HG02970 (cell line): ENCODE results near the gene INPP4B.

Experiments
- ATAC-seq: cut with Tn5 transposase; IDR thresholded peaks from one replicate; pipeline ENCODE4 v1.9.1; 2021; ENCODE audit warnings: mild to moderate bottlenecking, moderate library complexity, moderate number of reproducible peaks; ENCODE audit not compliant: unreplicated experiment, low FRiP score

The INPP4B gene

GRCh38 chr4:142596595-142596994 lies 249.5 kb downstream of the INPP4B start:
- ATAC-seq: no peak

GRCh38 chr4:142596121-142596520 lies 250.0 kb downstream of the INPP4B start:
- ATAC-seq: no peak

DNA sequence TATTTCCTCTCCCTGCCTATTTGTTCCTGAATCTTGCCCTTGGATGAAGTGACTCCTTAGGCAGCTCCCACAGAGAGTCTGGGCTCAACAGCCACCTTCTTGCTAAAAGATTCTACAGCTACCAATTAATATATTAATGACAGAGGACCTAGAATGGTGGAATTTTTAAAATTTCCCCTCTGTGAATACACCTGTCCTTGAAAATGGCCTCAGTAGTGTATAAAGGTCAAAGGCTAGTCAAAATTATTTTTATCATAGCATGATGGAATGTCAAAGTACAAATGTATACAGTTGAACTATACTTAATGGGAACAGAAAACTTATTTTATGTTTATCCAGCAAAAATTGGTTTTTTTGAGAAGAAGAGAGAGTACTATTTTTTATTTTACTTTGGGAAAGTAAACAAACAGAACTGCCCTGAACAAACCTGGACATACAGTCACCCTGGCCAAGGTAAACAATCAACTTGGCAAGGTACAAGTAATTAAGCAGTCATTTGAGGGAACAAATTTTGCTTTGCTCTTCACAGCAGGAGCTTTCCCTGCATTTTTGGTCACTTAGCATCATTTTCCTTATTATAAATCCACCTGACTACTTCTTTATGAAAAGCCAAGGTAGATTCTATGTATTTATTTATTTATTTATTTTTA lies 250.8 kb downstream of the INPP4B start:
- no peak for ATAC-seq

DNA sequence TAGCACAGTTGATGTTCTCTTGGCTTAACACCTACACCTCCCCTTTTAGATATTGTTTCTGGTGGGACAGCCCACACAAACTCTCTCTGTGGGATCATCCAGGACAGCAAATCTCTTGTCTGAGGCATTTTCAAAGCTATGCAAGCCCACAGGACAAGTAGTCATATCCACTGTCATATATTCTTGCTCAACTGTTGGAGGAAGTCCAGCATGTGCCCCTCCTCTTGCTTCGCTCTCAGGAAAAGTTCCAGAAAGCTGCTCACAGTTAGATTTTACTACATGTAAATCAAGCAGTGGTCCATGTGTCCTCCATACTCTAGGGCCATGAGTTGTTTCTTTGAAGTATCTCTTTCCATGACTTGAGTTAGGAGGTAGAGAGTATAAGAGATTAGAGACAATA lies 260.7 kb downstream of the INPP4B start:
- ATAC-seq: no peak

DNA sequence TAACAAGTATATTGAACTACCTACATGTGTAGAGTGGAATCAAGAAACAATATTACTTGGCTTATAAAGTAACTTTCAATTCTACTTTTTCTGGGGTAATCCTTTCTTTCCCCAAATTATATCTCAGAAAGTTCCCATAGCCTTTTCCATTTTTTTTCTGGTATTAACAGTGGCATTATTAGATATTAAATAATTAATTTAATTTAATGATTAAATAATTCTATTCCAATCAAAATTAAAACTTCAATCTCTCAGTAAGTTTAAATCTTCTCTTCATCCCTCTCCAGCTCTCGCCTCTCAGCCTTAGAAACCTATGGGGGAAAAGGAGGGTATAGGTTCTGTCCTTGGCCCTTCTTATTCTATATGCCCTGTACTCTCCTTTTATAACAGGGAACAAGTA lies 262.4 kb downstream of the INPP4B start:
- no peak for ATAC-seq

DNA sequence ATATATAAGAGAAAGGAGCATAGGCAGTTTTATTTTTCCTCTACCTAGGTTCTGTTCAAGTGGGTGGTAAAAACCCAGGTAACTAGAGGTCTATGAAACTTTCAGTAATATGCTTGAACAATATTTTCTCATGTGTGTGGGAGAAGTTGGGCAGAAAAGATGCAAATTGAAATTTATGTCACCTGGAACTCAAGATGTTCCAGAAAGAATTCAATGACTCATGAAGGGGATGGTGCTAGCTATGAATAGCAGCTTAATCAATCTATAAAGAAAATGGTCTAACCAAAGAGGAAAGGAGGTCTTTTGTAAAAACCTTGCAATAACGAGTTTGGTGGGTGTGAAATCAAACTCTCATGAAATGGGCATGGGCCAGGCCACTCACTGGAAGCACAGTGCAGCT lies 263.8 kb downstream of the INPP4B start:
- ATAC-seq: no peak

DNA sequence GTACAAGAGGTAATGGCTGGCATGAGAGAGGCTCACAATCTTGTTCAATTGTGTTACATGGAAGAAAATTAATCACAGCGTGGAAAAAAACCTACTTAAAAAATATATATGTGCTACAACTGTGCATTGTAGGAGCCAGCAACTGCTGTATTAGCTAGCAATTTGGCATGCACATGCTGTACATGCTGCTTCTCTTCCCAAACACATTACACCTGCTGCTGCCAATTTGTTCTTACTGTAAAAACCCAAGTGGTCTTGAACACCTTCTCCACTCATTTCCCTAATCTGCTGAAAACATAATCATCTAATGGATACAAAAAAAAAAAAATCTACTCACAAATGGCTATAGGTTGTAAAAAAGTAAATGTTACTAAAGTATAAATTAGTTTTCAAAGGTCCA lies 264.2 kb downstream of the INPP4B start:
- ATAC-seq: no peak

GRCh38 chr4:142579443-142579842 lies 266.7 kb downstream of the INPP4B start:
- no peak for ATAC-seq

GRCh38 chr4:142574306-142574705 lies 271.8 kb downstream of the INPP4B start:
- no peak for ATAC-seq

DNA sequence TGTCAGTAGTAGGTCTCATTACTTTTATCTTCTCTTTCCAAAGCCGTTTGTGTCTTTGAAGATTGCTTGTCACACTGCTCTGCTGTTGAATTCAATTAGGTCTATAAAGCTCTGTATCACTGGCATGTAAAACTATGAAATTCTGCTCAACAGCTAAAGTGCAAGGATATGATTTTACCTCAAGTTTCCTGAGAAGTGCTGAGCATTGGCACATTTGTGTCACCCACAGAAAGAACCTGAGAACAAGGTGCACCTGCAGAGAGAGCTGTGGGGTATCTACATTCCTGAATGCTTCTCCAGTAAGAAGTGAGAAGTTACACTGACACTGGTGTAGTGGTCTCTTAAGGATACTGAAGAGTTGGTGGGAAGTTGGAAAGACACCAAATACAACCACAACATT lies 274.0 kb downstream of the INPP4B start:
- ATAC-seq: no peak

GRCh38 chr4:142567620-142568451 lies 278.3 kb downstream of the INPP4B start:
- no peak for ATAC-seq

- no peak for ATAC-seq
Measured at GRCh38 chr4:142567199-142567598, 278.9 kb downstream of the INPP4B start.

GRCh38 chr4:142566777-142567176 lies 279.3 kb downstream of the INPP4B start:
- no peak for ATAC-seq

- no peak for ATAC-seq
Measured at GRCh38 chr4:142566243-142566642, 279.9 kb downstream of the INPP4B start.

DNA sequence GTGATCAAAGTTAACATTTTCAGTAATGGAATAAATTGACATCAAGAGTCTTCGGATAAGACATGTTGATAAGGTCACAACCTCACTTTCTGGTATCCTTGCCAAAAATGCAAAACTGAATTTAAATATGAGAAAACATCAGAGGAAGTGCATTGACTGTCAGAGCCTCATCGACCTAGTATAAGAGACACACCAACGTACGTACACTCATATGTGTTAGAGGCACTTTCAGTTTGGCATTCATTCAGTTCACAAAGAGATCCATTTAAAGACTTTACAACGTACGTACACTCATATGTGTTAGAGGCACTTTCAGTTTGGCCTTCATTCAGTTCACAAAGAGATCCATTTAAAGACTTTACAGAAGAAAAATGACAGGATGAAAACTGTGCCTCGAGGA lies 280.3 kb downstream of the INPP4B start:
- ATAC-seq: no peak

DNA sequence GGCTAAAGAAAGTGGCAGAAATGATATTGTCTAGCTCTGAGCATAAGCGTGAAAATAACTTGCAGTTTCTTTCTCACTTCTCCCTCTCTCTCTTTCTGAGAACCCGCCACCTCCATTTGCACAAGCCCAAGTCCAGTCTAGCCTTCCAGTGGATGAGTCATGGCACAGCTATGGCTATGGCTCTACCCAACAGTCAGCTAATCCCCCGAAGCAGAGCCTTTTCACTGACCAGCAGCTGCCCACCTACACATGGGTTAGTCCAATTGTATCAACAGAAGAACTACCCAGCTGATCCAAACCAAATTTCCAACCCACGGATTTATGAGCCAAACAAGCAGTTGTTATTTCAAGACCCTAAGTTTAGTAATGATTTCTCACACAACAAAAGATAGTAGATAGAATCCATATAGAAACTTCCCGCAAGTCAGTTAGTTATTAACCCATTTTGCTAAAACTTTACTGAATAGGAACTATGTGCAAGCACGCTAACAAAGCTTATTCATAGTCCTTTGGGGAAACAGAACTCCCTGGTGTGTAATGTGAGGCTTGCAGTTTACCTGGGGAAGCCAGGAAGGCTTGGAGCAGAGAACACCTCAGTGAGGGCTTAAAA lies 282.3 kb downstream of the INPP4B start:
- no peak for ATAC-seq

DNA sequence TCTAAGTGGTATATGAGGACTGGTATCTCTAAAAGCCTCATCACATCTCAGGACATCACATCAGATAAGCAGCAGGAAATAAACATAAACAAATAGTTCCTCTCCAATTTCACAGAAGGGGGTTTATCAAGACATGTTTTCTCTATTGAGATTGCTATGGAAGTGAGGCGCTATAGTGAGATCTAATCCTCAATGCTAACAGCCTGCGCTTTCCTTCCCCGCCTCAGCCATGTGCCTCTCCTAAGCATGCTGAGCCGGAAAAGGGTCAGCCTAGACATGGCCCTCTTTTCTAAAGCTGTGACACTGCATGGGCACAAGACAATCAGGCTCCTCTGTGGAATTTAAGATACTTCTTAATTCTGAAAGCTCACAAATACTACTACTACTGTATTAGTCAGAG lies 286.1 kb downstream of the INPP4B start:
- no peak for ATAC-seq

- ATAC-seq: no peak
Measured at GRCh38 chr4:142558851-142559250, 287.2 kb downstream of the INPP4B start.

- no peak for ATAC-seq
Measured at GRCh38 chr4:142557239-142557801, 288.8 kb downstream of the INPP4B start.

DNA sequence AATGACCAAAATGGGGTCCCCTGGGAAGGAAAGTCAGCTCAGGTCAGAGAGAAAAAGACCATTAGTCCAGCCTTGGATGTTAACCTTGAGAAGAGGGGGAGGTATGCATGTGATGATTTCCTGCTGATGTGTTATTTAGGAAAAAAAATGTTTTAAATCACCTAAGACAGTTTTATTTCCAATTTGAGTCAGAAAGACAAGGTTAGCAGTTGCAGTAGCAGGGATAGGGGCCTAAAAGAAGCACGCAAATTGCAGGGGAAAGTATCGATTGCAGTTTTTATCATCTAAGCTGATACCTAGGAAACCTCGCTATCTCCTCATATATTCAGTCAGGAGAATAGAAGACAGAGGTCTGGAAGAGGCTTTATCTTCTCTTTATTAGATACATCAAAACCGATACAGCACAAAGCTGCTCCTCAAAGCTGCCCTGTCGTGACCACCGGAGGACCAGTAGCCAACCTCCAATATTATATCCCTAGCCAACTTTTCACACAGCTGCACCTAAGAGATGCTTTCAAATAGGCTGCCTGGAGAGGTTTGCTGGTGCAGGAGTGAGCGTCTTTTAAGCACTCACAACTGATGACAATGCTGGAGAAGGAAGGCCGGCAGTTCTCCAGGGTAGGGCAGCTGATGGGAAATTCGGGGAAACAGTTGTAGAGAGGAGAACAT lies 289.4 kb downstream of the INPP4B start:
- ATAC-seq: no peak

GRCh38 chr4:142556048-142556447 lies 290.1 kb downstream of the INPP4B start:
- no peak for ATAC-seq
